DND-41 (cell line): Measurements from ENCODE around the gene ST8SIA1.

Experiments used
- ATAC-seq: fragments of 200-7000 bp; cut with Tn5 transposase; 3 replicates; pipeline ENCODE4 v1.9.1; 2021; ENCODE audit warnings: low read depth; ENCODE audit not compliant: insufficient read depth
- DNase-seq: peaks from one replicate; pipeline ENCODE4 v3.0.0-alpha.2; 2020
- H2AFZ ChIP-seq: 2 replicates; pipeline ENCODE4 v1.6.0; 2012; ENCODE audit warnings: low read depth, low read length
- H3K27ac ChIP-seq: 2 replicates; pipeline ENCODE4 v1.5.1; 2012; ENCODE audit warnings: low read length, inconsistent platforms
- H3K27me3 ChIP-seq: fragments of 200-600 bp; sonication (generic); 2 replicates; pipeline ENCODE4 v1.6.0; 2012; ENCODE audit warnings: low read length, mild to moderate bottlenecking, inconsistent platforms; ENCODE audit not compliant: insufficient read depth, poor library complexity
- H3K36me3 ChIP-seq: 2 replicates; pipeline ENCODE4 v1.5.1; 2012; ENCODE audit warnings: low read length, inconsistent platforms; ENCODE audit not compliant: insufficient read depth
- H3K4me1 ChIP-seq: 2 replicates; pipeline ENCODE4 v1.5.1; 2012; ENCODE audit warnings: mild to moderate bottlenecking, low read length; ENCODE audit not compliant: insufficient read depth
- H3K4me2 ChIP-seq: 2 replicates; pipeline ENCODE4 v1.6.0; 2012; ENCODE audit warnings: mild to moderate bottlenecking, moderate library complexity, low read length, inconsistent platforms; ENCODE audit not compliant: insufficient read depth
- H3K4me3 ChIP-seq, 2 experiments: fragments of 200-600 bp in 1 of 2; shearing (Covaris generic) in 1 of 2; 2 replicates each; pipeline ENCODE4 v1.5.1; 2012 to 2016; ENCODE audit warnings: inconsistent platforms in 2 of 2, low read length in 2 of 2, mild to moderate bottlenecking in 2 of 2, low read depth in 1 of 2, moderate library complexity in 1 of 2
- H3K79me2 ChIP-seq: 2 replicates; pipeline ENCODE4 v1.6.0; 2012; ENCODE audit warnings: low read length, inconsistent platforms; ENCODE audit not compliant: insufficient read depth
- H3K9ac ChIP-seq: 2 replicates; pipeline ENCODE4 v1.6.0; 2012; ENCODE audit warnings: low read depth, mild to moderate bottlenecking, inconsistent platforms, low read length, moderate library complexity
- H3K9me3 ChIP-seq: 2 replicates; pipeline ENCODE4 v1.5.1; 2012; ENCODE audit warnings: low read length, moderate library complexity, mild to moderate bottlenecking, inconsistent platforms; ENCODE audit not compliant: insufficient read depth, severe bottlenecking
- H4K20me1 ChIP-seq: 2 replicates; pipeline ENCODE4 v1.6.0; 2012; ENCODE audit warnings: low read length; ENCODE audit not compliant: insufficient read depth
- CTCF ChIP-seq: IDR thresholded peaks from 2 replicates; pipeline ENCODE4 v1.5.1; 2012; ENCODE audit warnings: borderline replicate concordance, low read length, moderate library complexity, mild to moderate bottlenecking; ENCODE audit not compliant: poor library complexity, severe bottlenecking; ENCODE audit errors: extremely low read depth
- EZH2 ChIP-seq: IDR thresholded peaks from 3 replicates; pipeline ENCODE4 v1.6.1; 2012; ENCODE audit warnings: borderline replicate concordance, low read depth, mild to moderate bottlenecking, moderate library complexity, low read length, inconsistent platforms; ENCODE audit not compliant: severe bottlenecking

Gene ST8SIA1

GRCh38 chr12:22360774-22361173 lies 26.3 kb upstream of the ST8SIA1 start:
- Histone ChIP-seq H4K20me1 (no peaks in the 10 kb centered on the region), H2AFZ (no peak overlapping the region), H3K79me2 (no peaks in the 10 kb centered on the region), H3K4me2 (no peak overlapping the region), H3K9ac (no peak overlapping the region), H3K27ac (no peak overlapping the region), H3K4me3 (no peak overlapping the region), H3K36me3 (no peaks in the 10 kb centered on the region), H3K27me3 (no peaks in the 10 kb centered on the region), H3K9me3 (no peaks in the 10 kb centered on the region), H3K4me1 (no peaks in the 10 kb centered on the region)
- ATAC-seq = no peak
- DNase-seq = no peak
- TF ChIP-seq EZH2 = no peak
- no peak for TF ChIP-seq CTCF

- Histone ChIP-seq H3K27ac (no peak overlapping the region), H3K36me3 (no peaks in the 10 kb centered on the region), H2AFZ (no peak overlapping the region), H3K27me3 (no peaks in the 10 kb centered on the region), H3K4me3 (no peak overlapping the region), H3K79me2 (no peaks in the 10 kb centered on the region), H3K4me1 (no peaks in the 10 kb centered on the region), H4K20me1 (no peaks in the 10 kb centered on the region), H3K9me3 (no peaks in the 10 kb centered on the region), H3K9ac (no peak overlapping the region), H3K4me2 (no peak overlapping the region)
- TF ChIP-seq CTCF (no peak), EZH2 (no peak)
- ATAC-seq = no peak
- no peak for DNase-seq
These were observed 23.0 kb upstream of the ST8SIA1 start for GRCh38 chr12:22357531-22357930.

GRCh38 chr12:22356231-22356630 lies 21.7 kb upstream of the ST8SIA1 start:
- Histone ChIP-seq H3K4me2 (no peak overlapping the region), H4K20me1 (no peaks in the 10 kb centered on the region), H3K36me3 (no peaks in the 10 kb centered on the region), H3K27ac (no peak overlapping the region), H3K9me3 (no peaks in the 10 kb centered on the region), H2AFZ (no peak overlapping the region), H3K4me3 (no peak overlapping the region), H3K79me2 (no peaks in the 10 kb centered on the region), H3K27me3 (no peaks in the 10 kb centered on the region), H3K4me1 (no peaks in the 10 kb centered on the region), H3K9ac (no peak overlapping the region)
- no peak for DNase-seq
- TF ChIP-seq EZH2 (no peak), CTCF (no peak)
- no peak for ATAC-seq

GRCh38 chr12:22355011-22355580 lies 20.6 kb upstream of the ST8SIA1 start:
- no peak overlapping the region for H2AFZ ChIP-seq
- H3K27ac ChIP-seq = no peak overlapping the region
- no peak for TF ChIP-seq CTCF
- no peak for TF ChIP-seq EZH2
- H3K9ac ChIP-seq = no peak overlapping the region
- H4K20me1 ChIP-seq = no peaks in the 10 kb centered on the region
- ATAC-seq = no peak
- no peaks in the 10 kb centered on the region for H3K9me3 ChIP-seq
- no peaks in the 10 kb centered on the region for H3K27me3 ChIP-seq
- no peak for DNase-seq
- no peaks in the 10 kb centered on the region for H3K79me2 ChIP-seq
- H3K4me1 ChIP-seq = no peaks in the 10 kb centered on the region
- H3K36me3 ChIP-seq = no peaks in the 10 kb centered on the region
- no peak overlapping the region for H3K4me3 ChIP-seq
- H3K4me2 ChIP-seq = no peak overlapping the region
